Hippocampal formation (tissue), 2 donors: ENCODE data around the gene ZXDC.

Experiments used
- DNase-seq, 2 donors: peaks; one replicate each; lab custom pipeline; 2025; lab: John Stamatoyannopoulos, UW

Gene ZXDC

DNA sequence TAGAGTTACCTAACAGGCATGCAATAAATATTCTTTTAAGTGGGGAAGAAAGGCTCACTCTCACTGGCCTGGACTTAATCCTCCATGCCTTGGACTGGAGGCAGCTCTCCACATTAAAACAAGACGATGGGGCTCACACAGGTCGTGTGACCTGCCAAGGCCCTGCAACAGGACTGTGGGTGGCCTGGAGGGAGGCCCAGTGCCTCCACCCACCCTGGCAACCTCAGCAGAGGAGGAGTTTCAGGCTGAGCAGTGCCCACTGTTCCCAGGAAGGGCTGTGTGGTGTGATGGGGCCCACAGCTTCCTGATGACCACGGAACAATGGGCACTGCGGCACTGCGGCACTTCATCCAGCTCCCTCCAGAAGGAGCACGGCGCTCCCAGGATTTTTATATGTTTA, 36.3 kb upstream of the ZXDC start:
- no peak for DNase-seq

GRCh38 chr3:126511291-126511690, 35.6 kb upstream of the ZXDC start:
- no peak for DNase-seq

GRCh38 chr3:126510308-126510910, 34.7 kb upstream of the ZXDC start:
- no peak for DNase-seq

GRCh38 chr3:126509597-126510307, 34.1 kb upstream of the ZXDC start:
- DNase-seq = no peak

DNA sequence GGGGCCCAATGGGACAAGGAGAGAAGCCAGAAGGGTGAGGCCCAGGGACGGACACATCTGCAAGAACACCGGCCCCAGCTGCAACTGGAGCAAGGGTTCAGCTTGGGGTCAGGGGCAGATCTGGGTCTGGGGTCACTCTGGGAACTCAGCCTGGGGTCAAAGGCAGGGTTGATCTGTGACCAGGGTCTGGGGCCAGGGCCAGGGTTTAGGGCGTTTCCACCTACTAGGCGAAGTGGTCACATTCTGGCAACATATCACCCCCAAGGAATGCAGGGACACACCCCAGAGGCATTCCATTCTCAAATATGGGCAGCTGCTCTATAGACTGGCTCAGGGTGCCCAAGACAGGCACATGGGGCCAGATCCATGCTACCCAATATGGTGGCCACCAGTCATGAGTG, 32.9 kb upstream of the ZXDC start:
- DNase-seq = no peak

DNA sequence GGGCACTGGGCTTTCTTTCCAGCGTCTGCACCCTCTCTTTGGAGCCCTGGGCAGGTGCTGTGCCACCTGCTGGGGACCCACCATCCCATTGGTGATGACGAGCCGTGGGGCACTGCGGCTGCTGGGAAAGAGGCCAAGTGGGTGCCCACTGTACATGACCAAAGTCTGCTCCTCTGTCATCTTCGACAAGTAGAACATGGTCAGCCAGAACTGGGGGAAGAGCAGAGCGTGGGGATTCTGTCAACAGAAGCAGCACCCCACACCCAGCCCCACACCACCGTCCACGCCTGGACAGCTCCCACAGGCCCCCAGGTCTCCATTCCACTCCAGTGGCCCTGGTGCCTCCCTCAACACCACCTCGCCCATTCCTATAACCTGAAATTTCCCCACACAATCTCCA, 32.2 kb upstream of the ZXDC start:
- DNase-seq = no peak

GRCh38 chr3:126503701-126504100, 28.0 kb upstream of the ZXDC start:
- DNase-seq = no peak

GRCh38 chr3:126502656-126503055, 27.0 kb upstream of the ZXDC start:
- no peak for DNase-seq

GRCh38 chr3:126501736-126502135, 26.0 kb upstream of the ZXDC start:
- DNase-seq = no peak

- no peak for DNase-seq
Observed at GRCh38 chr3:126501054-126501453, 25.4 kb upstream of the ZXDC start.

DNA sequence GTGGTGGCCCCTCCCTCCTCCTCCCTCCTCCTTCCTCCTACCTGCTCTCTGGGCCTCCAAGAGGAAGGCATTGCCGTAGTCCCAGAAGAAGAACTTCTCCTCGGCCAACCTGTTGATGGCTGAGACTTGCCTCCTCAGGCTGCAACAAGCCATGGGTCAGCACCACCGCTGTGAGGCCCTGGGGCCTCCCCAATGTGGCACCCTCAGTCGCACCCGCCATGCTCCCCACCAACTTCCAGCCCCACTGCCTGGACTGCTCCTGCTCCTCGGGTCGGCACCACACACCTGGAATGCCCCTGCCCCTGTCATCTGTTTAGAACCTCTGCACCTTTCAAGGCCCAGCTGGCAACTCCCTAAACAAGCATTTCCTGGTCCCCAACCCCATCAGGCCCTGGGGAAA, 24.3 kb upstream of the ZXDC start:
- no peak for DNase-seq

GRCh38 chr3:126499401-126499800, 23.7 kb upstream of the ZXDC start:
- DNase-seq = no peak

DNA sequence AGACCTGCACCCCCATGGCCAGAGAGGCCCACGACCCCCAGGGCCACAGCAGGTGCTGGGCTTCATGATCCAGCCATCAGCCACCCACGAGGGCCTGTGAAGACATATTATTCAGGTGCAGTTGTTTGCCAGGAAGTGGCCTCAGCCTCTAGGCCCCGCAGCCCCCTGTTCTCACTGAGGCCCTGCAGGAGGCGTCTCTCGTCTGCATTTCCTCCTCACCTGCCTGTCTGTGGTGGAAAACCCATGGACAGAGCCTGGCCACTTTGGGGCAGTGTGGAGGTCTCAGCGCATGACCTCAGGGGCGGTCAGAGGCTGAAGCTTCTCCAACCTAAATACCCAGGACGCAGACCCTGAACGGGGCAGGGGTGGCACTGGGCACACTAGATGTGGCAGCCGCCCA, 23.2 kb upstream of the ZXDC start:
- no peak for DNase-seq

DNA sequence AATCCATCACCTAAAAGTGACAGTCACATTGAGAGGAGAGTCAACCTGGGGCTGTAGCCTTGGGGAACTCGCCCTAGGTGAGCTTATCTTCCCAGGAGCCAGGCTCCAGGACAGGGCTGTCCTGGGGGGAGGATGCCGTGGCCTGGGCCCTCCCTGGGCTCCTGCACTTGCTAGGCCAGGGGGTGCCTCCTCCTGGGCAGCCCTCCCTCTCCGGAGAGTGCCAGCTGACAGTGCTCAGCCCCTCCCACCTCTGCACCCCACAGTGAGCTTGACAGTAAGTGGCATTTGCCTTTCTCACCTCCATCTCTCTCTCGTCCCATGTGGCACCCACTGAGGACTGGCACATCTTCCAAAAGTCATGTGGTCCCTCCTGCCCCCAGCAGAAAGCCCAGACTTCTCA, 22.8 kb upstream of the ZXDC start:
- DNase-seq = no peak

DNA sequence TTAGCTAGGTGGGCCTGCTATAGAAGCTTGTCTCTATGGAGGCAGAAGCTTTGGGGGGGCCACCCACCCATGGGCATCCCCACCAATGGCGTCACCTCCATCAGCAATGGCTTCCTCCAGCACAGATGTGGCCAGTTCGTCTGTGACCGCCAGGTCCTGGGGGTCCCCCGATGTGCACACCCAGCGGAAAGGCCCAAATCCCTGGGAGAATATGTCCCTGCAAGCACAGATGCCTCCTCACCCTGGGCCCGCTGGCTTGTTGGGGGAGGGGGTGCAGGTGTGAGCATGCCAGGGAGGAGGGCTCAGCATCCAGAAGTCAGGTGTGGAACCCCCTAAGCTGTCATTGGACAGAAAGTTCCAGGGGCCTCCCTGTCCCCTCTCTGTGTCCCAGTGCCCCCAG, 22.3 kb upstream of the ZXDC start:
- no peak for DNase-seq

DNA sequence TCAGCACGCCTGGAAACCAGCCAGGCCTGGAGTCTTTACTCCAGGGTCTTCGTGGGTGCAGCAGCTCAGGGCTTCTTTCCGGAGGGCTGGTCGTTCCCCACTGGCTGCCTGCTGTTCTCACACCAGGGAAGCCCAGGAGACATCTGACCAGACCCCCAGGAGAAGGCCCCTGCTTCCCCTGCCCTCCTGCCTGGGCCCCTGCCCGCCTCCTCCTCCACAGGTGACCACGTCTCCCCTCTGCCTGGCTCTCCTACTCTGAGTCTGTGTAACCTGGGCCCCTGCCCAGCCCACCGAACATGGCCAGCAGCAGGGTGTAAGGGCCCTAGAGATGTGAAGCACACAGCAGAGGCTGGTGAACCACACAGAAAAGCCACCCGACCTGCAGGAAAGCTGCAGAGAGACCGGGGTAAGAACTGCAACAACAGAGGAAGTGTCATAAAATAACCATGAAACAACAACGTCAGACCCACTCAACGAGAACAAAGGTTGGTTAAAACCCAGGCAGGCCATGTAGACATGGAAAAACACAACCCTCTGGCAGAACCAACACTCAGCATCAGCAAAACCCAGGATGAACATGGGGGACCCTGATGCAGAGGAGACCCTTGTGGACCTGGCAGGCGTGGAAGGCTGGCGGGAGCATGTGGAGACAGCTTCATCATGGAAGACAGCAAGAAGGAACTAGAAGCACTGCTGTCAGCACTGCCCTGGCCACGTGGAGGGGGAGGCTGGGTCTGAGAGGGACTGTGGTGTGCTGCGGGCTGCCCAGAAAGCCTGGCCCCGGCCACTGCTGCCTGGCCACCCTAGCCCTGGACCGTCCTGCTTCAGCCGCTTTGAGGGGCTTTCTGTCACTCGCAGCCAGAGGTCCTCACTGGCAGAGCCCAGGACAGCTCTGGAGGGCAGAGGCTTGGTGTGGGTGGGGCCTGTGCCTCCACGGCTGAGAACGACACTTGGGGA, 21.5 kb upstream of the ZXDC start:
- DNase-seq = no peak

- no peak for DNase-seq
Observed at GRCh38 chr3:126495786-126496185, 20.1 kb upstream of the ZXDC start.

- DNase-seq = no peak
Observed at GRCh38 chr3:126494970-126495230, 19.2 kb upstream of the ZXDC start.

GRCh38 chr3:126494204-126494969, 18.7 kb upstream of the ZXDC start:
- no peak for DNase-seq

- DNase-seq = peak in 1 of 2 donors; percentile 16
Observed at GRCh38 chr3:126493739-126494138, 18.0 kb upstream of the ZXDC start.

DNA sequence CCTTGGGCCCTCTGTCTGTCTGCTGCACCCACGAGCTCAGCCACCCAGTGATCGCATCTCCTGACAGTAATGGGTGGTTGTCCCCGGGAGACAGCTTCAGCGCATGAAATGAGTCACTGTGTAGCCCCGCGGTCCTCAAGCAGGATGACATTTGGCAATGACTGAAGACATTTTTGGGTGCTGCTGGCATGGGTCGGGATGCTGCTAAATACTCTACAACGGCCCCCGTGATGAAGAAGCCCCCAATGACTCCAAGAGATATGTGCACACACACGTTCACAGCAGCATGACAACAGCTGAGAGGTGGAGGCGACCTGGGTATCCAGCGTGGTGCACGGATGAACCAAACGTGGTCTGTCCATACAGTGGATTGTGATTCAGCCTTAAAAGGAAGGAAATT, 17.4 kb upstream of the ZXDC start:
- DNase-seq = no peak
